Activated naive CD4-positive, alpha-beta T cell treated with Interleukin-2 at 50 U/mL for 16 hours (primary cell): ENCODE measurements around the gene WRAP73.
"Not testable (repeated sequence)": the region's sequence is repeated elsewhere in the genome, so short reads cannot be mapped to it uniquely, and the experiment has no call there.

Source experiments
- DNase-seq: peaks from one replicate; pipeline ENCODE4 v3.0.0-alpha.2; 2020

Gene WRAP73

DNA sequence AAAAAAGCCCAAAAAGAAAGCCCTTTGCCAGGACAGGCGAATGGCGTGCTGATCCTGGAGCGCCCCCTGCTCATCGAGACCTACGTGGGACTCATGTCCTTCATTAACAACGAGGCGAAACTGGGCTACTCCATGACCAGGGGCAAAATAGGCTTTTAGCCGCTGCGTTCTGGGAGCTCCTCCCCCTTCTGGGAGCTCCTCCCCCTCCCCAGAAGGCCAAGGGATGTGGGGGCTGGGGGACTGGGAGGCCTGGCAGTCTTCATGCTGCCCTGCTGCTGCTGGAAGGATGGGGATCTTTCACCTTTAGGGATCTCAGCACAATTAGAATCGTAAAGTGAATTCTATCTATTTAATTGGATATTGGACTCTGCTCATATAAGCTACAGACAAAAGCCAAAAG, 21.5 kb downstream of the WRAP73 start:
- no peak for DNase-seq

DNA sequence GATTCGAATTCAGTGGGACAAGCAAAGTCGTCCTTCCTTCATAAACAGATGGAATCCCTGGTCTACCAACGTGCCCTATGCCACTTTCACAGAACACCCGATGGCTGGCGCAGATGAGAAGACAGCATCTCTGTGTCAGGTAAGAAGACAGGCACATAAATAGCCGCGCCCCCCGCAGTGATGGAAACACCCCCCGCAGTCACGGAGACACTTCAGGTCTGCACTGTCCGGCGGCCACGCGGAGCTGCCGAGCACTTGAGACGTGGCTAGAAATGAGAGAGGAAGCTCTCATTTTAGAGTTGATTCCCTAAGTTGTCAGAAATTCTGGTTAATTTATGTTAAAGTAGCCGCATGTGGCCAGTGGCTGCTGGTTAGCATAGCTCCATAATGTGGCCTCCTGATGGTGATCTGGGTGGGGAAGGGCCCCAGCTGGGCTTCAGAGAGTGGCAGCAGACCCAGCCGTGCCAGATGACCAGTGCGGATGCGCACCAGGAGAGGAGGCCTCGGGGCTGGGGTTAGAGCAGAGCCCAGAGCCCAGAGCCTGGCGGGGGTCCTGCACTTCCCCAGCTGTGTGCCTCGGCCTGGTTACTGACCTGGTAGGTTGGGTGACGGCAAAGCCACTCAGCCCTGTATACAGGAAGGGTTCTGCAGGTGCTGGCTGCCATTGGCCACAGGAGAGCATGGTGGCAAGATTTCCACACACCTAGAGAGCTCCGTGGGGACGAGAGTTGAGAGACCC, 22.2 kb downstream of the WRAP73 start:
- DNase-seq: no peak

DNA sequence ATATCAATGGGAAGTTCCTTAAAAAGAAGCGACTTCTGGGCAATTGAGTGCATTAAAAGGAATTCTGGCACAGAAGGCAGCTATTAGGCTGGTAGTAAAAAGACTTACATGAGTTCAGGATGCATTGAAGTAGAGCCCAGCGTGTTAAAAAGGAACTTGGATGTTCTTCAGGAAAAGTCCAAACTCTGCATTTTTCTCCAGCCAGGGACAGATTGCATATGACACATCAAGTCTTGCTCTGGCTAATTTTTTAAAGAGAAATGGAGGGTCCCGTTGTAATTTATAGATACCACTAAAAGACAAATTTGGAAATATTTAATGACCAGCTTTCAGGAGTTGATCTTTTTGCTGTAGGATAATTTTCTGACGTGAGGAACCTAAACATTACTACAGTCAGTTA, 23.9 kb downstream of the WRAP73 start:
- DNase-seq: no peak

DNA sequence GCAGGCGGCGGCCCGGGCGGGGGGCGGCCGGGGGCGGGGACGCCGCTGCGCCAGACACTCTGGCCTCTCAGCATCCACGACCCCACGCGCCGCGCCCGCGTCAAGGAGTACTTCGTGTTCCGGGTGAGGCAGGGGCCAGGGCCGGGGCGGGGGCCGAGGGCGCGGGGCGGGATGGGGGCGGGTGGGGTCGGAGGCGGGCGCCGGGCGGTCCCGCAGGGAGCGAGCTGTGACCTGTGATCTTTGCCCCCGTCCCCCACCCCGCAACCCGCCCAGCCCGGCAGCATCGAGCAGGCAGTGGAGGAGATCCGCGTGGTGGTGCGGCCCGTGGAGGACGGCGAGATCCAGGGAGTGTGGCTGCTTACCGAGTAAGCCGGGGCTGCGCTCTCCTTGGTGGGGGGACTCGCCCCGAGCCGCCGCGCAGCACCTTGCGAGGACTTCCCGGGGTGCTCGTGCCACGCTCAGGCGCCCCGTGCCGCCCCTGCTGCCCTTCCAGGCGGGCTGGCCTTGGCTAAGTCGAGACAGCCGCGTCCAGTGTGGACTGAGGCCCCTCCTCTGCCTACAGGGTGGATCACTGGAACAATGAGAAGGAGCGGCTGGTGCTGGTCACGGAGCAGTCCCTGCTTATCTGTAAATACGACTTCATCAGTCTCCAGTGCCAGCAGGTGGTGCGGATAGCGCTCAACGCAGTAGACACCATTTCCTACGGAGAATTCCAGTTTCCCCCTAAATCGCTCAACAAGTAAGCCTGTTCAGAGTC, 24.6 kb downstream of the WRAP73 start:
- DNase-seq: no peak

DNA sequence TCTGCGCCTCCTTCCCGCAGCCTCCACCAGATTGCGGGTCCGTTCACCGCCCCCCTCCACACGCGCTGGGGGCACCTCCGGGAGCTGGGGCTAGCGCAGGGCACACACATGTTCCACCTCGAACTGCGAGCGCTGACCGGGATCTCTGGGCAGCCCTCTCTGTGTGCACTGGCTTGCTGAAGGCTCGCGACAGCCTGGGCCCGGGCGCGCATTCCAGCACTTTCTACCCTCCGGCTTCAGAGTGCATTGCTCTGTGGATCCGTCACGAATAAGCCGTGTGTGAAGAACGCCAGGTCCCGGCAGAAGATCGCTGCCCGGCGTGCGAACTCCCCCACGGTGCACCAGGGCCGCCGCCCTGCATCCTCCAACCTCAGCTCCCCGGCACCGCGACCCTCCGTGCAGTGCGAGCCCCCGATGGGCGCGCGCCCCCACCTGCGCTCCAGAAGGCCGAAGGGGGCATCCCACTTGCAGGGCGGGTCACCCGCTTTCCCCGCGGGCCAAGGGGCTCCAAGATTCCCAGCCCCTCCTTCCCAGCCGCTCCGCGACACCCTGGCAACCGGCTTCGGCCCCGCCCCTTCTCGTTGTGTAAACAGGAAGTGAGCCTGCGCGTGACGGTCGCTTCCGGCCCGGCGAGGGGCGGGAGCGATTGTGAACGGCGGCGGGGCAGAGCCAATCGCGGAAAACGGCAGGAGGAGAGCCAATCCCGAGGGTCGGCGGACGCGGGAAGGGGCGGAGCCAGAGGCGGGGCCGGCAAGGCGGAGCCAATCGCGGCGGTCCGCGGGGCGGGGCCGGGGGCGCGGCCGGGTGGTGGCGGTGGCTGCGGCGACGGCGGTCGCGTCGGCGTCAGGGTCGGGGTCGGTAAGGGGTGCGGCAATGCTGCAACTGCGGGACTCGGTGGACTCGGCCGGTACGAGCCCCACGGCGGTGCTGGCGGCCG, 25.4 kb downstream of the WRAP73 start, which contains the start of gene TPRG1L:
Gene TPRG1L (plus strand): TSS at position 816 of the 937 bp plus-strand sequence. CDS start 58 bp downstream, at position 874.
- DNase-seq: peak; percentile 98

DNA sequence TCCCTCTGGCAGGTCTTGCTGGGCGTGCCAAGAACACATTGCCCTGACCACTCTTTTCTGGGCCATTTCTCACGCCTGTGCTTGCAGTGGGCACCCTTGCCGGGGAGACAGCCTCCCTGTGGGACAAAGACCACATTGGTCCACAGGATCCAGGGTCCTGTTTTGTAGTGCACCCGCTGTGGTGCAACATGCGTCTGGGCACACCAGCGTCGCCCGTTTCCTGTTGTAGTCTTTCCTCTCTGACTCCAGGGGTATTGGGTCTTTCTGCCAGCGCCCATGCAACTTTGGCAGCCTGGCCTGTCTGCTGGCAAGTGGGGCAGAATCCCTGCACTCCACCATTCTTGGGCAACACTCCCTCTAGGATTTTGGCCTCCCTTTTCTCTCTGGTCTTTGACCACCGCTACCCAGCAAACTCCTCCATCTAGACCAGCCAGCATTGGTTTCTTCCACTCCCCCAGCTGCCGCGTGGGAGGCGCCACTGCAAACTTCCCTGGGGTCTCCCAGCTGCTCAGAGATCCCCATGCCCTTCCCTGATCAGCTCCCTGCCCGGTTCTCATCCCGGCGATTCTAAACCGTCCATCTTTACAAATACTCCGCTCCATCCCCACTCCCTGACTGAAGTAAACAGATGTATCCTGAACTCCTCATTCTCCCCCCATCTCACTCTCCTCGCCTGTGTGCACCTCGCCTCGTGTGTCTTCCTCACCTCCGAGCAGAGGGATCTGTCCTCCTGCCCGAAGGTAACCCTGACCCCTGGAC, 26.3 kb downstream of the WRAP73 start:
- DNase-seq: no peak

DNA sequence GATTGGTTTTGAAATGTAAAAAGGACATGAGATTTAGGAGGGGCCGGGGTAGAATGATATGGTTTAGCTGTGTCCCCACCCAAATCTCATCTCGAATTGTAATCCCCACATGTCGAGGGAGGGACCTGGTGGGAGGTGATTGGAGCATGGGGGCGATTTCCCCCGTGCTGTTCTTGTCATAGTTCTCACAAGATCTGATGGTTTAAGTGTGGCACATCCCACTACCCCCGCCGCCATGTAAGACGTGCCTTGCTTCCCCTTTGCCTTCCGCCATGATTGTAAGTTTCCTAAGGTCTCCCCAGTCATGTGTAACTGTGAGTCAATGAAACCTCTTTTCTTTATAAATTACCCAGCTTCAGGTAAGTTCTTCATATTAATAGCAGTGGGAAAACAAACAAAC, 27.8 kb downstream of the WRAP73 start:
- DNase-seq: not testable (repeated sequence)

DNA sequence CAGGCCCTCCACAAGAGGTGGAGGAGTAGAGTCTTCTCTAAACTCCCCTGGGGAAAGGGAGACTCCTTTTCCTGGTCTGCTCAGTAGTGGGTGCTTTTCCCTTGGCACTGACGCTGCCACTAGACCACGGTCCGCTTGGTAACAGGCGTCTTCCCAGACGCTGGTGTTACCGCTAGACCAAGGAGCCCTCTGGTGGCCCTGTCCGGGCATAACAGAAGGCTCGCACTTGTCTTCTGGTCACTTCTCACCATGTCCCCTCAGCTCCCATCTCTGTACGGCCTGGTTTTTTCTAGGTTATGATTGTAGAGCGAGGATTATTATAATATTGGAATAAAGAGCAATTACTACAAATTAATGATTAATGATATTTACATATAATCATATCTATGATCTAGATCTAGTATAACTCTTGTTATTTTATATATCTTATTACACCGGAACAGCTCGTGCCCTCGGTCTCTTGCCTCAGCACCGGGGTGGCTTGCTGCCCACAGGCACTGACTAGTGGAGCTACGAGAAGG, 28.7 kb downstream of the WRAP73 start:
- DNase-seq: peak; percentile 21

DNA sequence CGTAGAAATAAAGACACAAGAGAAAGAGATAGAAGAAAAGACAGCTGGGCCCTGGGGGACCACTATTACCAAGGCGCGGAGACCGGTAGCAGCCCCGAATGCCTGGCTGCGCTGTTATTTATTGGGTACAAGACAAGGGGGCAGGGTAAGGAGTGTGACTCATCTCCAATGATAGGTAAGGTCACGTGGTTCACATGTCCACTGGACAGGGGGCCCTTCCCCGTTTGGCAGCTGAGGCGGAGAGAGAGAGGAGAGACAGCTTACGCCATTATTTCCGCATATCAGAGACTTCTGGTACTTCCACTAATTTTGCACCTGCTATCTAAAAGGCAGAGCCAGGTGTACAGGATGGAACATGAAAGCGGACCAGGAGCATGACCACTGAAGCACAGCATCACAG, 29.2 kb downstream of the WRAP73 start:
- DNase-seq: no peak

DNA sequence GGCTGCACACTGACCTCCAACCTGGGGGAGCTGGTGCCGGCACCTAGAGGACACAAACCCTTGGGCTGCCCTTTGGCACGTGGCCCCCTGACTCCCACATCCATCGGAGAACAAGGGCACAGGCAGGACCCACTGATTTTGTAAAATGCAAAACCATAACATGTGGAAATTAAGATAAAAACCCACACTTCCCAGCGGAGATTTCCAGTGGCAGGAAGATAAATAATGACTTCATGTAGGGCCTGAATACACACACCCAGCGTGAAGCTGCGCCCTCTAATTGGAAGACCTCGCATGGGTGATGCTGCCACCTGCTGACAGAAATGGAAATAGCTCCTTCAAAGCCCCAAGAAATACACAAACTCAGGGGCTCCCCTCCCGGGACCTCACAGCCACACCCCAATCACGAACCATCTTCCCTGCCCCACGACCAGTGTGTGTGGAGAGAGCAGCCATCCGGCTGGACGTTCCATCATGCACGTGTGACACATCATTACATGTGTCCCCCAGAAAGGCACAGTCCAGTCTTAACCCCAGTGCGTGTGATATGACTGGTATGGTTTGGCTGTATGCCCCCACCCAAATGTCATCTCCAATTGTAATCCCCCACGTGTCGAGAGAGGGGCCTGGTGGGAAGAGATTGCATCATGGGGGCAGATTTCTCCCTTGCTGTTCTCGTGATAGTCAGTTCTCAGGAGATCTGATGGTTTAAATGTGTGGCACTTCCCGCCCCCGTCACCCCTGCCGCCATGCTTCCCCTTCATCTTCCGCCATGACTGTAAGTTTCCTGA, 30.8 kb downstream of the WRAP73 start:
- peak; percentile 76 for DNase-seq

DNA sequence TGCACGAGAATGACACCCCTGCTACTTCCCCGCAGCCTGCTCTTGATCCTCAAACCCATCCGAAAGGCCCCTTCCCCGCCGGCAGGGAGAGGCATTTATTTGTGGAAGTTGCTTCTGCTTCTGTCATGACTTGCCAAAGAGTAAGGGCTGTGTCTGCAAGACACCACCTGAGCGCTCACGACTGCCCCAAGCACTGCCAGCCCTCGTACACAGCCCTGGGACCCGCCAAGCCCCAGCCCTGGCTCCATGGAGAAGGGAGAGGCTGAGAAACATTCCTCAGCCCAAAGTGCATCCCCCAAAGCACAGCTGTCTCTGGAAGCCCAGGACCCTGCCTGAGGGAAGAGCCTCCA, 31.4 kb downstream of the WRAP73 start:
- DNase-seq: no peak

DNA sequence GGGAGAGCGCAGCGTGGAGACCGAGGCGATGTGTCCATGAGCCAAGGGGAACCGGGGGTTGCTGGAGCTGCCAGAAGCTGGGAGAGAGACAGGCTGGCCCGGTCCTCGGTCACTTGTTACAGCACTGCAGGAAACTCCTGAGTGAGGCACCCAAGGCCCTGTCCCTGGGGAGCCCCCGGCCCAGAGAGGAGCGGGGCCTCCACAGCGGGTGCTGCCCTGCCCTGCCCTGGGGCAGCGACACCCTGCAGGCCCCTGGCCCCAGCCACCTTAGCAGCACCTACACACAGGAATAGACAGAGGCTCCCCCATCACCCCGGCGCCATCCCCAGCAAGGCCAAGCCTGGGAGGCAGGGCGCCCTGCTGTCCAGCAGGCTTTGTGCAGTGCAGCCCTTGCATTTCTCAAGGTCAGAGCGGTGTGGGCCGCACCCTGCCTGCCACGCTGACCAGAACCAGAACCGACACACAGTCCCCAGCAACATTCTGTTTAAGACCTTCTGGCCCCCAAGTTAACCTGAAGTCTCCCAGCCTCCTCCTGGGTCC, 32.0 kb downstream of the WRAP73 start:
- no peak for DNase-seq

DNA sequence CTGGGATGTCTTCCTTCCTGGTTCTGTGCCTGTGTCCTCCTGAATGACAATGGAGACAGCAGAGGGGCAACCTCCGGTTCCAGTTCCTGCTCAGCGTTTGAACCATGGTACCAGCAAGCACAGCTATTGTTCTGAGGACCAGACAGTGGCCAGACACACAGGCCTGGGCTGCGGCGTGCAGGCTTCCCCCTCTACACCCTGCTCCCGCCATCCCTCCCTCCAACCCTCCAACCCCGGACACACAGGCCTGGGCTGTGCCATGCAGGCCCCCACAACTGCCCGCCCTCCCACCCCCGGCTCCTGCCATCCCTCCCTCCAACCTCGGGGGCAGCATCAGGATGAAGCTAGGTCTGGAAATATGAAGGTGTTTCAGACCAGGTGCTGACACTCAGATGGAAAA, 33.0 kb downstream of the WRAP73 start:
- no peak for DNase-seq

DNA sequence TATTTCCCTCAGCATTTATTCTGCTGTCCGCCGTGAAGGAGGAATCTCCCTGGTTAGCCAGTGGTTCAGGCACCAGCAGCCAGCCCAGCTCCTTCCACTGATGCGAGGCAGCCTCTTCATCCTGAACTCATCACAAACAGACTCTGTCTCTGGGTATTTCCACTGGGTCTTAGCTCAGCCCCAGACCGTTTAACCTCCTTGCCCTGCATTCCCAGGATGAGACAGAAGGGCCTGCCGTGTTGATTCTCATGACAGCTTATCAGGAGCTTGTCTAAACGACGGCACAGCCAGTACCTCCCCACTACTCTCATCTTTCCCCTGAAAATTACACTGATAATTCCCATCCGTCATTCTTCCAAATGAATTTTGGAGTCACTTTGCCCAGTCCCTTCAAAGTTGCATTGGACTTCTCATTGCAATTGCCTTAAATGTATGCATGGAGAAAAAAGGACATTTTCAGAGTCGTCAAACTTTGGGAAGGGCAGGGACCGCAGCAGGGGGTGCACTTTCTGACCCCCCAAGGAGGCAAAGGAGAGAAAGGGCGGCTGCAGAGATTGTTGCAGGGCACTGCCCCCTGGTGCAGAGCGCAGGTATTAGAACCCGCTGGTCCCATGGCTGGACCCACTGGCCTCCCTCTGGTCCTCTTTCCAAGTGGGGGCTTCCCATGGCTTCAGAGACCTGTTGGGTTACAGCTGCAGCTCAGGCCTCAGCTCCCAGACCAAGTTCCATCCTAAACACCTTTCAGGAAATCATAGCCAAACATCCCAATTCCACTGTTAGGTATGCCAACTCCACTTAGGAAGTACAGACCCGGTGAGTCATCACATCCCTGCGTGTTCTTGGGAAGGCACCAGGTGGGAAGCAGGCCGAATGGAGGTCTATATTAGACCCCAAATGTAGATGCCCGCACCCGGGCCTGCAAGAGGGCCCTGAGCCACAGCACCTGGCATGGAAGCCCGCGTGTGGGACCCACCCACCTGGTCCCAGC, 34.9 kb downstream of the WRAP73 start:
- DNase-seq: no peak

DNA sequence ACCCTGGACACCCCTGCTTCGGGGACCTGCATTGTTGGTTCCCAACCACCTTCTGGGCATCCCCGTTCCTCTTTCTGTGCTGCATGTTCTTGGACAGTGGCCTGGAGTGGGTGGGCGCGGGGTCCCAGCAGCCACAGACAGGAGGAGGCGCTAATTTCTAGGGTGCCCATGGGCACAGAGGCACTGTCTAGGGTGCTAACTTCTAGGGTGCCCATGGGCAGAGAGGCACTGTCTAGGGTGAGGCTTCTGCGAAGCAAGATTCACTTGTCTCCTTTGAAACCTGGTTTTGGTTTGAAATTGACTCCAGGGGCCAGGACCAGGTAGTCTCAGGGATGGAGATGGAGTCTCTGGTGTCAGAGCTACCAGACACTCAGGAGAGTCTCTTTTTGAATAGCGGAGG, 37.8 kb downstream of the WRAP73 start:
- DNase-seq: no peak

DNA sequence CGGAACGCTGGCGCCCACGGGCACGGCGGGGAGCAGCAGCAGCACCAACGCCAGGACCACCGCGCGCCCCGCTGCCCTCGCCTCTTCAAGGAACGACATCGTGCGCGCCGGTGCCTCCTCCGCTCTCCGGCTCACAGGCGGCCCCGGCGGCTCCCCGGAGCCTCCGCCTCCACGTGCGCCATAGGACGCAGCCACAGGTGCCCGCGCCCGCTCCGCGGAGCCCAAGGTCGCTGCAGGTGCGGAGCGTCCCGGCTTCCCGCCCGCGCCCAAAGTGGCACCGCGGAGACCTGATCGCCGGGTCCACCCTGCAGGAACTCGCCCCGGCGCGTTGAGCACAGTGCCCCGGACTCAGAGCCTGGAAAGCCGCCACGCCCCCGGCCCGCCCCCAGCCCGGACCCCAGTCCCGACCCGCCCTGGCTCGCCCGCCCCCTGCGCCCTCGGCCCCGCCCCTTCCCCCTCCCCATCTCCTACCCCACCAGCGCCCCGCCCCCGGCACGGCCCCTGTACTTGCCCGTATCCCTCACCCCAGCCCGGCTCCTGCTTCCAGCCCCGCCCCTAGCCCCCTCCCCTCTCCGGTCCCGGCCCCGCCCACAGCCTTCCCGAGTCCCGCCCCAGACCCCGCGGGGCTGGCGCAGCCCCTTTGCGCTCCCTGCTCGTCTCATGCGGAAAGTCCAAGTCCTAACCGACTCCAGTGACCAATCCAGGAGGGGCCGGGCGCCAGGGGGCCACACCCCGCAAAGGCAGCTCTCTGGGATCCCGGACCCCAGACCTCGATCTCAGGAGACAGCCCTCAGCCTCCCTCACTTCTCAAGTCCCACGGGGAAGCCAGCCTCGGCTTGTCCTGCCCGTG, 38.5 kb downstream of the WRAP73 start, which contains the start of gene MEGF6:
Gene MEGF6 (minus strand): TSS at position 339 of the 850 bp plus-strand sequence. CDS start 240 bp downstream, at position 99.
- peak; percentile 63 for DNase-seq

DNA sequence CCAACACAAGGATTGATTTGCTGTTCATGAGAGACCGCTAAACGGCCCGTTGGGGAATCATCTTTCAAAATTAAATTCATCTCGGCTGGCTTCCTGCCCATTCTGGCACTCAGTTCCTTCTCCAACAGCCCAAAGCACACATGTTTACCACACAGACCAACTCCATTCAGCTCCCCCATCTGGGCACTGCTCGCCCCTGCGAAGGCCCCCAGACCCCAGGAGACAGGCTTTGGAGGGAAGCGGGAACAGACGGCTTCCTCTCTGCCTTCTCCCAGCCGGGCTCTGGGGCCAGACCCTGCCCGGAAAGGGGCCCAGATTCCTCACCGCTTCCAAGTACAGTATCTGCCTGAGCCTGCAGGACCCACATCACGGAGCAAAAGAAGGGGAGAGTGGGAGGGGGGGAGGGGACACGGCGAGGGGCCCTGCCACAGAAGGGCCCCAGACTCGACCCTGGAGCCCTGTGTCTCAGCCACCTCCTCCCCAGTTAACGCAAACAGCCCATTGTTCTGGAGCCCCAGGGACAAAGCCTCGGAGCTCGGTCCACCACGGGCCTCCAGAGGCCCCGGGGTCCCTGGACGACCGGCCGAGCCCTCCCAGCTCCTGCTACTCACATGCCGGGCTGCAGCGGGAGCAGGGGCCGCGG, 39.3 kb downstream of the WRAP73 start:
- DNase-seq: no peak
